ENCODE data around the gene RGP1. TPM values are rescaled to one million over a fixed set of nuclear protein-coding genes. Genes with fewer than 3 reads are reported as not detected.

Gene RGP1
- polyA plus RNA-seq, 1 experiment: 20.2 TPM

DNA sequence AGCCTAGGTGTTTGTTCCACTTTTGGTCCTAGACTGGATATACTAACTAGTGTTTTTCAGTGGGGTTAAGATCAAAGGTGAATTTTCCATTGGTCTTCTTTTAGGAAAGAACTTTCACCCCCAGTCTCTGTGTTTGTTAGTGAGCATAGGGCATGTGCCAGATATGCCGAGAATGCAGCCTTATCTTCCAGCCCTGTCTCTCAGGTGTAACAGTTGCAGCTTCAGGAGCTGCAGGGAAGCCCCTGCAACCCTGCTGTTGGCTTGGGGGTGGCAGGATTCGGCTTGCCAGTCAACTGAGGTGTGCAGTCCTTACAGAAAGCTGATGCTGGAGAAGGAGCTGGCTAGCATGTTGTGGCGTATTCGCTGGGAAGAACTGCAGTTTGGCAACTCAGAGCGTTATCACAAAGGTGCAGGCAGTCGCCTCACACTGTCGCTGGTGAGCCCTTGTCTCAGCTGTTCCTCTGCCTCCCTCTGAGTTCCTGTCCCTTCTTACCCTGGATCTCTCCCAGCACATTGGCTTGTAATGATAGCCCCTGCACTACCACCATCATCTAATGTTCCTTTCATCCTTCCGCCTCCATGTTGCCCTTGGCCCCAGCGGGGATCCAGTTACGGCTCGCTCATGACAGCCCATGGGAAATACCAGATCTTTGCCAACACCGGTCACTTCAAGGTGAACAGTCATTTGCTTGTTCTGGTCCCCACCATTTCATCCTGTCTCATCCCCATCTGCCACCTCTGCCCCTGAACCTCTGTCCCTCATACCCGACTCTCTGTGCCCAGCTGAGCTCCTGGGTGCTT is 52.4 kb downstream of the RGP1 start:
- ChIA-PET POLR2A (no interaction called here), CTCF (no interaction called here)
- TF ChIP-seq, protein P1, sequence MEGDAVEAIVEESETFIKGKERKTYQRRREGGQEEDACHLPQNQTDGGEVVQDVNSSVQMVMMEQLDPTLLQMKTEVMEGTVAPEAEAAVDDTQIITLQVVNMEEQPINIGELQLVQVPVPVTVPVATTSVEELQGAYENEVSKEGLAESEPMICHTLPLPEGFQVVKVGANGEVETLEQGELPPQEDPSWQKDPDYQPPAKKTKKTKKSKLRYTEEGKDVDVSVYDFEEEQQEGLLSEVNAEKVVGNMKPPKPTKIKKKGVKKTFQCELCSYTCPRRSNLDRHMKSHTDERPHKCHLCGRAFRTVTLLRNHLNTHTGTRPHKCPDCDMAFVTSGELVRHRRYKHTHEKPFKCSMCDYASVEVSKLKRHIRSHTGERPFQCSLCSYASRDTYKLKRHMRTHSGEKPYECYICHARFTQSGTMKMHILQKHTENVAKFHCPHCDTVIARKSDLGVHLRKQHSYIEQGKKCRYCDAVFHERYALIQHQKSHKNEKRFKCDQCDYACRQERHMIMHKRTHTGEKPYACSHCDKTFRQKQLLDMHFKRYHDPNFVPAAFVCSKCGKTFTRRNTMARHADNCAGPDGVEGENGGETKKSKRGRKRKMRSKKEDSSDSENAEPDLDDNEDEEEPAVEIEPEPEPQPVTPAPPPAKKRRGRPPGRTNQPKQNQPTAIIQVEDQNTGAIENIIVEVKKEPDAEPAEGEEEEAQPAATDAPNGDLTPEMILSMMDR (IDR thresholded peaks at IDR 0.05; ENCODE audit: low read depth, low read length): no peak
- Histone ChIP-seq H3K4me3 (ENCODE audit: low read depth, low read length) (no peak overlapping the region), H3K27me3 (ENCODE audit: control insufficient read depth, insufficient read depth, low read length) (no peaks in the 10 kb centered on the region), H3K27ac (ENCODE audit: low read depth, low read length) (no peak overlapping the region), H3K9me3 (ENCODE audit: control insufficient read depth, insufficient read depth, low read length) (no peaks in the 10 kb centered on the region)
- no peak for DNase-seq (ENCODE audit: low read depth, low spot score)

DNA sequence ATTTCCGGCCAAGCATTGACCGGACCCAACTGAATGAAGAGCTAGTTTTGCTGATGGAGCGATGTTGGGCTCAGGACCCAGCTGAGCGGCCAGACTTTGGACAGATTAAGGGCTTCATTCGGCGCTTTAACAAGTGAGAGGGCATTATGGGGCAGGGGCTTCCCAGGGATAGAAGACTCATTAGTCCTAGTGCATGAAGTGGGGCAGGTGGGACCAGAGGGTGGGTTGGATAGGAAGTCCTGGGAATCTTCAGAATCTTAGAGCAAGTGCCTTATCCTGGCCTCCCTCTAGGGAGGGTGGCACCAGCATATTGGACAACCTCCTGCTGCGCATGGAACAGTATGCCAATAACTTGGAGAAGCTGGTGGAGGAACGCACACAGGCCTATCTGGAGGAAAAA is 57.0 kb downstream of the RGP1 start:
- H3K27ac ChIP-seq (ENCODE audit: low read depth, low read length): no peak overlapping the region
- H3K9me3 ChIP-seq (ENCODE audit: control insufficient read depth, insufficient read depth, low read length): no peaks in the 10 kb centered on the region
- no peak for DNase-seq (ENCODE audit: low read depth, low spot score)
- H3K4me3 ChIP-seq (ENCODE audit: low read depth, low read length): no peak overlapping the region
- CTCF ChIA-PET: interaction anchor here (2.0 kb wide), 1 partner anchor 16 kb away, joined by 7 read pairs; no protein-coding TSS in a partner anchor
- TF ChIP-seq, protein P1 (IDR thresholded peaks at IDR 0.05; ENCODE audit: low read depth, low read length): no peak
- POLR2A ChIA-PET: no interaction called here
- H3K27me3 ChIP-seq (ENCODE audit: control insufficient read depth, insufficient read depth, low read length): no peaks in the 10 kb centered on the region

Small RNA genes lying within 50 kb of the gene (small RNA-seq; reads per million reads assigned to genes)
- 1.3 reads per million for gene MIR6853 (ENCODE audit: insufficient read length, low read depth)

Other genes with a start within 250 kb of the RGP1 start
- gene TESK1, start 144.0 kb upstream of the RGP1 start, polyA plus RNA-seq (2011; rRNA removed): 12.8 and 14.5 TPM in 2 replicates
- gene CD72, start 130.9 kb upstream of the RGP1 start, polyA plus RNA-seq (2011; rRNA removed): 0.86 and 1.0 TPM in 2 replicates
- not detected in 2 replicates for gene SIT1, start 98.4 kb upstream of the RGP1 start, polyA plus RNA-seq (2011; rRNA removed)
- 173 and 306 TPM in 2 replicates for gene RMRP, start 91.3 kb upstream of the RGP1 start, polyA plus RNA-seq (2011; rRNA removed)
- gene CCDC107, start 91.0 kb upstream of the RGP1 start, polyA plus RNA-seq (2011; rRNA removed): 11.8 TPM in 2 replicates
- 1.1 and 1.2 TPM in 2 replicates for gene ARHGEF39, start 84.1 kb upstream of the RGP1 start, polyA plus RNA-seq (2011; rRNA removed)
- 1.2 and 1.3 TPM in 2 replicates for gene CA9, start 75.4 kb upstream of the RGP1 start, polyA plus RNA-seq (2011; rRNA removed)
- gene TPM2, start 59.4 kb upstream of the RGP1 start, polyA plus RNA-seq (2011; rRNA removed): 1,535 and 1,633 TPM in 2 replicates
- gene TLN1, start 17.1 kb upstream of the RGP1 start, polyA plus RNA-seq (2011; rRNA removed): 165 and 224 TPM in 2 replicates
- 51.1 and 58.1 TPM in 2 replicates for gene CREB3, start 16.6 kb upstream of the RGP1 start, polyA plus RNA-seq (2011; rRNA removed)
- gene GBA2, start 59 bp upstream of the RGP1 start, polyA plus RNA-seq (2011; rRNA removed): 32.9 and 34.7 TPM in 2 replicates
- not detected in 2 replicates for gene MSMP, start 5.0 kb downstream of the RGP1 start, polyA plus RNA-seq (2011; rRNA removed)
- 31.9 and 44.6 TPM in 2 replicates for gene NPR2, start 42.3 kb downstream of the RGP1 start, polyA plus RNA-seq (2011; rRNA removed)
- 0.56 and 0.58 TPM in 2 replicates for gene SPAG8, start 63.0 kb downstream of the RGP1 start, polyA plus RNA-seq (2011; rRNA removed)
- 17.5 and 18.5 TPM in 2 replicates for gene HINT2, start 65.8 kb downstream of the RGP1 start, polyA plus RNA-seq (2011; rRNA removed)
- gene FAM221B, start 79.4 kb downstream of the RGP1 start, polyA plus RNA-seq (2011; rRNA removed): not detected in 2 replicates
- gene TMEM8B, start 79.9 kb downstream of the RGP1 start, polyA plus RNA-seq (2011; rRNA removed): 3.3 and 4.7 TPM in 2 replicates
- gene OR13J1, start 121.1 kb downstream of the RGP1 start, polyA plus RNA-seq (2011; rRNA removed): not detected in 2 replicates
- gene HRCT1, start 156.9 kb downstream of the RGP1 start, polyA plus RNA-seq (2011; rRNA removed): 2.7 and 3.0 TPM in 2 replicates
- 0.17 and 0.27 TPM in 2 replicates for gene SPAAR, start 160.2 kb downstream of the RGP1 start, polyA plus RNA-seq (2011; rRNA removed)
- gene OR2S2, start 208.9 kb downstream of the RGP1 start, polyA plus RNA-seq (2011; rRNA removed): 0.46 and 1.1 TPM in 2 replicates

Measured in AG04450 (cell line).